AG10803 (cell line): Measurements from ENCODE around the gene GNG8.

Source experiments
- DNase-seq: peaks from one replicate; pipeline ENCODE4 v3.0.0; 2010; ENCODE audit warnings: low read depth
- H3K4me3 ChIP-seq: 2 replicates; pipeline ENCODE4 v1.5.1; 2011; ENCODE audit warnings: mild to moderate bottlenecking, low read length, control low read depth
- CTCF ChIP-seq: conservative IDR thresholded peaks from 2 replicates; pipeline ENCODE4 v1.5.1; 2011; ENCODE audit warnings: mild to moderate bottlenecking, low read length, control low read depth, inconsistent platforms

The GNG8 gene

DNA sequence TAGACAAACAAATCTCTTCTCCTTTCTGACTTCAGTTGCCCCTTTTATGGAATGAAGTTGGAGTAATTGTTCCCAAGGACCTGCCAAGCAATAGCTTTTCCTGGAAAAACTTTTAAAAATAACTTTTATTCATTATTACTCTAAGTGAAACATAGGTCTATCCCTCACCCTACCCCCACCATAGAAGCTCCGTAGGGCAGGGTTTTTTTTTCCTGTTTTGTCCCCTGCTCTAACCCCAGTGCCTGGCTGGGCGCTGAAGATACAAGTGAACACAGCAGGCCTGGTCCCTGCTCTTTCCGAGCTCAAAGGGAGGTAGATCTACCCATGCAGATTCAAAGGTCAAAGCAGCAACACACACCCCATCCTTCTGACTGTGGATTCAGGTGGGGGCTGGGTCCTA, 8.7 kb upstream of the GNG8 start:
- DNase-seq: no peak
- TF ChIP-seq CTCF: no peak
- no peak overlapping the region for H3K4me3 ChIP-seq

GRCh38 chr19:46640656-46641055, 4.7 kb upstream of the GNG8 start:
- no peak overlapping the region for H3K4me3 ChIP-seq
- no peak for DNase-seq
- TF ChIP-seq CTCF: no peak

DNA sequence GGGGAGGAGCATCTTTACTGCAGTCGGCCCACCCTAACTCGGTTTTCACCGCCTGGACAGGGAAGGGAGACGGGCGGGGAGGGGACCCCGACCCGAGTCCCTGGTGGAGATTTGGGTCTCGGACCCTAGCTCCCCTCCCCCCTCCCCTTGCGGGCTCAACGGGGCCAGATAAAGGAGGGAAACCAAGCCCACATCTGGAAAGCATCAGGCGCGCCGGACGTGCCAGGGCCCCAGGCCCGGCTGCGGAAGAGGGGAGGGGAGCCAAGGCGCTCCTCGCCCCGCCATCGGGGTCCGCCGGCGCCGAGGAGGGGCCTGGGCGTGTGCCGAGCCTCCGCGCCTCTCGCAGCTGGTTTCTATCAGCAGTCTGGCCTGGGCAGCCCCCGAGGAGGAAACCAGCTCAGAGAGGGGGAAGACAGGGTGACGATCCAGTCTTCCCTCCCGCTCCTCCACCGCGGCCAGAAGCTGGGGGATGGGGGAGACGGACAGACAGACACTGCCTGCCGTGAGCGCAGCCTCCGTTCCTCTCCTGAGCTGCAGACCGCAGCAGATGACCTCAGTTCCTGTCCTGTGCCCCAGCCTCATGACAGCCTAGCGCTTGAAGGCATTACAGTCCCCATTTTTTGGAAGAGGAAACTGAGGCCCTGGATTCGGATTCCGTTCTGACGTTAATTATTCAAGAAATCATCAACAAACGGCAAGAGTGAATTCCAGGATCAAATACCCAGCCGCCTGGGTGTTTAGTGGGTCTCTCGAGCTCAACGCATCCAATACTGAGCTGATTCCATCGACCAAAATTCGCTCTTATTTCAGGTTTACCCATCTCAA, 3.6 kb upstream of the GNG8 start:
- DNase-seq: peak; percentile 87
- H3K4me3 ChIP-seq: peak overlapping the region; percentile 66
- no peak for TF ChIP-seq CTCF

DNA sequence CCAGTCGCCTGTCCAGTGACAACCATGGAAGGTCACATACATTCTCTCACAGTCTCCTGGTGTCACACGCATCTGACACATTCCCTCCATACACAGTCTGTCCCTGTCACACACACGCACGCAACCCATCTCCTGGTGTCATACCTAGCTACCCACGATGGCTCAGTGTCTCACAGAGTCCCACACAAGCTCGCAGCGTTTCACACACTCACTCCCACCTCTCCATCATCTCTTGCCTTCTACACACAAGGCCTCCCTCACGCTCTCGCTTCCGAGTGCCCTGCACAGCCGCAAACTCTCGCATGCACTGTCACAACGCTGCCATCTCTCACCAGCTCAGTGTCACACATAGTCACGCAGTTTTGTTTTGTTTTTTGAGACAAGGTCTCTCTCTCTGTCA, 1.2 kb upstream of the GNG8 start:
- no peak for DNase-seq
- TF ChIP-seq CTCF: no peak
- no peak overlapping the region for H3K4me3 ChIP-seq

GRCh38 chr19:46634656-46635218, 1.3 kb downstream of the GNG8 start:
- H3K4me3 ChIP-seq: peak overlapping the region; percentile 55
- TF ChIP-seq CTCF: no peak
- DNase-seq: no peak

DNA sequence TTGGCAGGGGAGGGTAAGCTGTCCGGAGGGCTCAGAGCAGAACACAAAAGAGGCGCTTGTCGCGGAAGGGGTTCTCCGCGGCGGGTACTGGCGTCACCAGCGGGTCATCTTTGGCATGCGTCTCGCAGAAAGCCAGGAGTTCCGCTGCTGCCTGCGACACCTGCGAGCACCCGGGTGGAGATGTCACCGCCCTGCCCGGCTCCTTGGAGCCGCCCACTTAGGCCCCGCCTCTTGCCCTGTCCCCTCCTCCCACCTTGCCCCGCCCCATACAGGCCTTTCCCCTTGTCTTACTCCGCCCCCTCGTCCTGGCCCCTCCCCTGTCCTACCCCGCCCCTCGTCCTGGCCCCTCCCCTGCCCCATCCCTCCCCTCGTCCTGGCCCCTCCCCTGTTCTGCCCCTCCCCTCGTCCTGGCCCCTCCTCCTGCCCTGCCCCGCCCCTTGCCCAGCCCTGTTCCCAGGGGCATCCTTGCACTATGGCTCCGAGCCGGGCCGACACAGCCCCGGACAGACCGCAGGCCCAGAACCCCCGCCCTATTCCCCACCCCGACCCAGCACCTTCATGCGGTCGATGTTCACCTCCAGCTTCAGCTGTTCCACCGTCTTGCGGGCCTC, 1.9 kb downstream of the GNG8 start:
- DNase-seq: peak; percentile 88
- TF ChIP-seq CTCF: no peak
- H3K4me3 ChIP-seq: peak overlapping the region; percentile 60

- no peak for DNase-seq
- no peak overlapping the region for H3K4me3 ChIP-seq
- no peak for TF ChIP-seq CTCF
Measured at GRCh38 chr19:46633130-46633529, 2.9 kb downstream of the GNG8 start.
